ENCODE data around the gene NUP214.

NUP214 gene

GRCh38 chr9:131125288-131126058 is at the start of gene NUP214:
Gene NUP214 (plus strand): TSS chr9:131125586. CDS start chr9:131125705, 119 bp downstream.
- DNase-seq, result peak; percentile 99

- no peak for DNase-seq
Observed at GRCh38 chr9:131076347-131077195, 48.8 kb upstream of the NUP214 start.

- DNase-seq, result no peak
Observed at GRCh38 chr9:131078427-131079366, 46.7 kb upstream of the NUP214 start.

- DNase-seq, result no peak
Observed at GRCh38 chr9:131080589-131080988, 44.8 kb upstream of the NUP214 start.

- no peak for DNase-seq
Observed at GRCh38 chr9:131081868-131082267, 43.5 kb upstream of the NUP214 start.

GRCh38 chr9:131082774-131083512 is 42.4 kb upstream of the NUP214 start:
- no peak for DNase-seq

GRCh38 chr9:131084661-131085369 is 40.6 kb upstream of the NUP214 start:
- no peak for DNase-seq

- DNase-seq, result no peak
Observed at GRCh38 chr9:131085370-131086122, 39.8 kb upstream of the NUP214 start.

GRCh38 chr9:131087354-131087893 is 38.0 kb upstream of the NUP214 start:
- DNase-seq, result no peak

- no peak for DNase-seq
Observed at GRCh38 chr9:131090025-131090787, 35.2 kb upstream of the NUP214 start.

GRCh38 chr9:131091352-131091992 is 33.9 kb upstream of the NUP214 start:
- DNase-seq, result no peak

GRCh38 chr9:131092030-131092429 is 33.4 kb upstream of the NUP214 start:
- no peak for DNase-seq

- DNase-seq, result no peak
Observed at GRCh38 chr9:131092548-131093440, 32.6 kb upstream of the NUP214 start.

- no peak for DNase-seq
Observed at GRCh38 chr9:131094015-131094414, 31.4 kb upstream of the NUP214 start.

GRCh38 chr9:131094622-131095021 is 30.8 kb upstream of the NUP214 start:
- DNase-seq, result no peak

GRCh38 chr9:131095666-131096268 is 29.6 kb upstream of the NUP214 start:
- DNase-seq, result no peak

All from activated CD4-positive, alpha-beta T cell treated with anti-CD3 and anti-CD28 coated beads, Interleukin-2, amount 50 U/mL, for 16 hours (primary cell).